K562 (cell line): ENCODE data around the gene TMEM222. TPM values are rescaled to one million over a fixed set of nuclear protein-coding genes. Genes with fewer than 3 reads are reported as not detected.
A peak's percentile ranks its signal among the peaks of the same experiment; 100 is the strongest.

Source experiments
- ADNP ChIP-seq: fragments of 200-800 bp; sonication (Bioruptor generic); IDR thresholded peaks from 2 replicates; pipeline ENCODE4 v1.6.1; 2016; ENCODE audit warnings: missing genetic modification characterization, missing compliant biosample characterization
- CC2D1A ChIP-seq: fragments of 450-650 bp; IDR thresholded peaks from 2 replicates; pipeline ENCODE4 v1.6.1; 2017; ENCODE audit warnings: mild to moderate bottlenecking
- ELF2 ChIP-seq: fragments of 250-450 bp; sonication (Bioruptor Pico); IDR thresholded peaks from 2 replicates; pipeline ENCODE4 v1.5.0; 2021; ENCODE audit warnings: mild to moderate bottlenecking
- JUN ChIP-seq, 2 experiments: sonication (generic) in 1 of 2; formaldehyde crosslinking in 1 of 2; IDR thresholded peaks; 2 replicates each; pipeline versions ENCODE4 v1.6.1 to v1.8.0; 2012 to 2022; ENCODE audit warnings: borderline replicate concordance in 2 of 2, mild to moderate bottlenecking in 2 of 2, improper control_type of control experiment in 1 of 2, low read depth in 1 of 2, low read length in 1 of 2, missing genetic modification reagents in 1 of 2
- KLF13 ChIP-seq: fragments of 450-650 bp; IDR thresholded peaks from 2 replicates; pipeline ENCODE4 v1.6.1; 2016; ENCODE audit warnings: missing genetic modification characterization, low read depth, mild to moderate bottlenecking, missing compliant biosample characterization, moderate library complexity, borderline replicate concordance
- MYC ChIP-seq, 2 experiments: fragments of 250-450 bp in 1 of 2; sonication (Bioruptor Pico) in 1 of 2; IDR thresholded peaks; 2 replicates each; pipeline versions ENCODE4 v1.5.1 to v1.6.1; 2012 to 2021; ENCODE audit warnings: low read depth in 2 of 2, borderline replicate concordance in 1 of 2, improper control_type of control experiment in 1 of 2, low read length in 1 of 2, mild to moderate bottlenecking in 1 of 2, moderate library complexity in 1 of 2
- NBN ChIP-seq: fragments of 450-650 bp; IDR thresholded peaks from 2 replicates; pipeline ENCODE4 v1.6.1; 2016; ENCODE audit warnings: low read depth, mild to moderate bottlenecking
- NR1H2 ChIP-seq: sonication (generic); formaldehyde crosslinking; IDR thresholded peaks from 2 replicates; pipeline ENCODE4 v1.4.0; 2020; ENCODE audit warnings: mild to moderate bottlenecking, missing genetic modification reagents
- PRPF4 ChIP-seq: fragments of 200-400 bp; formaldehyde crosslinking; IDR thresholded peaks from one replicate; pipeline ENCODE4 v1.6.1; 2017; ENCODE audit warnings: low read length, low read depth, mild to moderate bottlenecking; ENCODE audit not compliant: insufficient read depth, poor library complexity, severe bottlenecking
- RB1 ChIP-seq: fragments of 450-650 bp; IDR thresholded peaks from 2 replicates; pipeline ENCODE4 v1.6.1; 2017; ENCODE audit warnings: low read depth, mild to moderate bottlenecking
- SMARCE1 ChIP-seq: fragments of 450-650 bp; IDR thresholded peaks from 2 replicates; pipeline ENCODE4 v1.7.1; 2016; ENCODE audit warnings: mild to moderate bottlenecking
- TCF7L2 ChIP-seq: fragments of 150-350 bp; IDR thresholded peaks from 2 replicates; pipeline ENCODE4 v1.6.1; 2016; ENCODE audit warnings: low read depth, mild to moderate bottlenecking, low read length, moderate library complexity
- ZNF24 ChIP-seq: fragments of 450-650 bp; IDR thresholded peaks from 2 replicates; pipeline ENCODE4 v1.6.1; 2016
- ZZZ3 ChIP-seq: fragments of 450-650 bp; IDR thresholded peaks from 2 replicates; pipeline ENCODE4 v1.6.1; 2016; ENCODE audit warnings: antibody characterized with exemption, mild to moderate bottlenecking, moderate library complexity
- polyA plus RNA-seq, 8 experiments: library from polyadenylated mRNA; depleted of rRNA in 4 of 8; stranded (reverse) in 5 of 8; unstranded in 3 of 8; fragments of >200 nt; fragmentation: Nextera tagmentation in 2 of 8; fragmentation: Illumina TruSeq in 1 of 8; extraction: Ambion mirVana in 2 of 8; extraction: Trizol in 1 of 8; gene quantifications; 2 replicates each; pipeline versions ENCODE4 v1.2.1 to v1.2.3, GENCODE V29; 2011 to 2014; ENCODE audit warnings: inconsistent platforms in 1 of 8, missing spikeins in 1 of 8
- total RNA-seq, 7 experiments: library from RNA; depleted of rRNA in 6 of 7; stranded (reverse); fragments of >200 nt in 6 of 7; fragmentation: Illumina TruSeq in 2 of 7; extraction: Trizol in 2 of 7; gene quantifications; 2 replicates each; pipeline versions ENCODE4 v1.2.1 to v1.2.3, GENCODE V29; 2011 to 2021; ENCODE audit warnings: low replicate concordance in 1 of 7
- TF ChIP-seq, protein P1 (sequence below): fragments of 450-650 bp; IDR thresholded peaks from one replicate; pipeline ENCODE4 v1.6.1; 2018; ENCODE audit warnings: mild to moderate bottlenecking, moderate library complexity; ENCODE audit not compliant: partially characterized antibody
- TF ChIP-seq, protein P2 (sequence below), 2 experiments: fragments of 450-650 bp in 1 of 2; sonication (generic) in 1 of 2; formaldehyde crosslinking in 1 of 2; IDR thresholded peaks in 1 of 2; conservative IDR thresholded peaks in 1 of 2; 2 replicates each; pipeline versions ENCODE4 v1.6.1 to v1.8.1; 2016 to 2023; ENCODE audit warnings: mild to moderate bottlenecking in 2 of 2, moderate library complexity in 2 of 2, inconsistent platforms in 1 of 2, missing genetic modification reagents in 1 of 2
- TF ChIP-seq, protein P3 (sequence below): IDR thresholded peaks from 2 replicates; pipeline ENCODE4 v1.6.1; 2014; ENCODE audit warnings: antibody characterized with exemption
- TF ChIP-seq, protein P4 (sequence below), 3 experiments: fragments of 200-800 bp in 1 of 3; sonication (Bioruptor generic) in 1 of 3; sonication (generic) in 1 of 3; formaldehyde crosslinking in 1 of 3; IDR thresholded peaks; 2 replicates each; pipeline versions ENCODE4 v1.6.1 to v1.8.0; 2016 to 2022; ENCODE audit warnings: mild to moderate bottlenecking in 2 of 3, missing compliant biosample characterization in 2 of 3, missing genetic modification characterization in 2 of 3, missing genetic modification reagents in 1 of 3

TMEM222 gene
- total and polyA plus RNA-seq, 9 of the 15 experiments (the other 6 are each of a cell fraction or from before 2014, with no cell fraction given) = 6.9 to 48.0 (median 32.8) TPM

DNA sequence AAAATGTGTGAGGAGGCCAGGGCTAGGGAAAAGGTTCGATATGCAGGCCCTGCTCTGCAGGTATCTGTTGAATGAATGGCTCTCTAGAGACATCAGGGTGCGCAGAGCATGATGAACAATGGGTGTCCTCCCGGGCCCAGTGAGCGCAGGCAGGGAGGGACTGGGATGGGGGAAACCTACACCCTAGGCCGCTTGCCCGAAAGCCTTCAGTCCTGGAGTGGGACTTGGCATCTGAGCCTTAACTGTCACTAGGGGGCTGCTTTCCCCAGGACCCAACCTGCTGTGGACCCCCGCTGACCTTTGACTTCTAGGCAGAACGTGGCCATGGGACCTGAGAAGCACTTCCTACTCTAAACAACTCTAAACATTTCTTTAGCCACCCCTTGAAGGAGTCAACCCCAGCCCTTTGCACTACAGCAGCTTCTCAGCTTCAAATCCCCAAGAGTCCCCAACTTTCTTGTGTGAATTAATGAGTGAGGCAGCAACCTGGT is 45.2 kb downstream of the TMEM222 start (continued):
- no peak for TF ChIP-seq SMARCE1
- no peak for TF ChIP-seq MYC (IDR thresholded peaks at IDR 0.05; ENCODE audit: low read depth, low read length)
- TF ChIP-seq MYC (CRISPR knock-in tag; IDR thresholded peaks at IDR 0.05; ENCODE audit: borderline replicate concordance, low read depth) = no peak
- TF ChIP-seq, protein P1, sequence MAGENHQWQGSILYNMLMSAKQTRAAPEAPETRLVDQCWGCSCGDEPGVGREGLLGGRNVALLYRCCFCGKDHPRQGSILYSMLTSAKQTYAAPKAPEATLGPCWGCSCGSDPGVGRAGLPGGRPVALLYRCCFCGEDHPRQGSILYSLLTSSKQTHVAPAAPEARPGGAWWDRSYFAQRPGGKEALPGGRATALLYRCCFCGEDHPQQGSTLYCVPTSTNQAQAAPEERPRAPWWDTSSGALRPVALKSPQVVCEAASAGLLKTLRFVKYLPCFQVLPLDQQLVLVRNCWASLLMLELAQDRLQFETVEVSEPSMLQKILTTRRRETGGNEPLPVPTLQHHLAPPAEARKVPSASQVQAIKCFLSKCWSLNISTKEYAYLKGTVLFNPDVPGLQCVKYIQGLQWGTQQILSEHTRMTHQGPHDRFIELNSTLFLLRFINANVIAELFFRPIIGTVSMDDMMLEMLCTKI = no peak
- no peak for TF ChIP-seq ELF2 (CRISPR knock-in tag)
- TF ChIP-seq, protein P2, sequence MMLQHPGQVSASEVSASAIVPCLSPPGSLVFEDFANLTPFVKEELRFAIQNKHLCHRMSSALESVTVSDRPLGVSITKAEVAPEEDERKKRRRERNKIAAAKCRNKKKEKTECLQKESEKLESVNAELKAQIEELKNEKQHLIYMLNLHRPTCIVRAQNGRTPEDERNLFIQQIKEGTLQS (IDR thresholded peaks at IDR 0.05) = no peak
- TF ChIP-seq, protein P2 (CRISPR knock-in tag; conservative IDR thresholded peaks at IDR 0.05) = no peak
- no peak for TF ChIP-seq RB1
- no peak for TF ChIP-seq TCF7L2
- 0 out of 2 replicates have a peak, but pooled peaks have one; percentile 2 for TF ChIP-seq JUN (IDR thresholded peaks at IDR 0.05; ENCODE audit: borderline replicate concordance, low read depth, low read length)
- TF ChIP-seq JUN (CRISPR knock-in tag; IDR thresholded peaks at IDR 0.05; ENCODE audit: borderline replicate concordance) = no peak
- no peak for TF ChIP-seq NBN
- no peak for TF ChIP-seq PRPF4
- no peak for TF ChIP-seq ADNP (tag)
- no peak for TF ChIP-seq CC2D1A
- 0 out of 2 replicates have a peak, but pooled peaks have one; percentile 6 for TF ChIP-seq ZNF24
- 0 out of 2 replicates have a peak, but pooled peaks have one; percentile 75 for TF ChIP-seq NR1H2 (CRISPR knock-in tag)
- TF ChIP-seq ZZZ3 = no peak
- TF ChIP-seq, protein P3, sequence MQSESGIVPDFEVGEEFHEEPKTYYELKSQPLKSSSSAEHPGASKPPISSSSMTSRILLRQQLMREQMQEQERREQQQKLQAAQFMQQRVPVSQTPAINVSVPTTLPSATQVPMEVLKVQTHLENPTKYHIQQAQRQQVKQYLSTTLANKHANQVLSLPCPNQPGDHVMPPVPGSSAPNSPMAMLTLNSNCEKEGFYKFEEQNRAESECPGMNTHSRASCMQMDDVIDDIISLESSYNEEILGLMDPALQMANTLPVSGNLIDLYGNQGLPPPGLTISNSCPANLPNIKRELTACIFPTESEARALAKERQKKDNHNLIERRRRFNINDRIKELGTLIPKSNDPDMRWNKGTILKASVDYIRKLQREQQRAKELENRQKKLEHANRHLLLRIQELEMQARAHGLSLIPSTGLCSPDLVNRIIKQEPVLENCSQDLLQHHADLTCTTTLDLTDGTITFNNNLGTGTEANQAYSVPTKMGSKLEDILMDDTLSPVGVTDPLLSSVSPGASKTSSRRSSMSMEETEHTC = no peak
- no peak for TF ChIP-seq KLF13 (tag)
- TF ChIP-seq, protein P4, sequence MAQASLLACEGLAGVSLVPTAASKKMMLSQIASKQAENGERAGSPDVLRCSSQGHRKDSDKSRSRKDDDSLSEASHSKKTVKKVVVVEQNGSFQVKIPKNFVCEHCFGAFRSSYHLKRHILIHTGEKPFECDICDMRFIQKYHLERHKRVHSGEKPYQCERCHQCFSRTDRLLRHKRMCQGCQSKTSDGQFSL (CRISPR knock-in tag; IDR thresholded peaks at IDR 0.05) = 0 out of 2 replicates have a peak, but pooled peaks have one; percentile 49
- TF ChIP-seq, protein P4 (tag; IDR thresholded peaks at IDR 0.05) = no peak
